Right lobe of liver (tissue), 6 donors: Measurements from ENCODE around the gene MYH6. TPM values are rescaled to one million over a fixed set of nuclear protein-coding genes. Genes with fewer than 3 reads are reported as not detected.

ENCODE experiments used
- ATAC-seq, 4 donors: fragments of 200-7000 bp; cut with Tn5 transposase; one replicate each; pipeline ENCODE4 v1.9.1; 2020; ENCODE audit warnings: mild to moderate bottlenecking in 4 of 4, moderate library complexity in 4 of 4
- DNase-seq, 3 donors: peaks; one replicate each; pipeline ENCODE4 v3.0.0-alpha.2; 2020
- H3K27ac ChIP-seq, 3 donors: fragments of 200-600 bp; one replicate each; pipeline ENCODE4 v1.8.0; 2022
- H3K27me3 ChIP-seq, 2 donors: fragments of 200-600 bp; one replicate each; pipeline ENCODE4 v1.8.0; 2022
- H3K36me3 ChIP-seq, 4 donors: fragments of 200-600 bp; sonication (generic) in 1 of 4; one replicate each; pipeline versions ENCODE4 v1.5.1 to v1.8.0; 2017 to 2022; ENCODE audit warnings: control low read depth in 1 of 4
- H3K4me1 ChIP-seq, 4 donors: fragments of 200-600 bp; sonication (generic) in 1 of 4; one replicate each; pipeline versions ENCODE4 v1.5.1 to v1.8.0; 2017 to 2022; ENCODE audit warnings: control low read depth in 1 of 4
- H3K4me3 ChIP-seq, 3 donors: fragments of 200-600 bp; one replicate each; pipeline ENCODE4 v1.8.0; 2022
- H3K9me3 ChIP-seq, 4 donors: fragments of 200-600 bp; sonication (generic) in 1 of 4; one replicate each; pipeline versions ENCODE4 v1.5.1 to v1.8.0; 2017 to 2022; ENCODE audit warnings: control low read depth in 1 of 4
- CTCF ChIP-seq, 4 donors: fragments of 200-600 bp in 3 of 4; fragments of 450-650 bp in 1 of 4; IDR thresholded peaks; one replicate each; pipeline versions ENCODE4 v1.5.1 to v1.8.0; 2016 to 2022; ENCODE audit warnings: antibody characterized with exemption in 4 of 4, mild to moderate bottlenecking in 2 of 4
- POLR2A ChIP-seq: fragments of 450-650 bp; IDR thresholded peaks from one replicate; pipeline ENCODE4 v1.6.1; 2017; ENCODE audit warnings: antibody characterized with exemption, mild to moderate bottlenecking
- WGBS: methylation state at CpG from one replicate; pipeline ENCODE4 v1.1.6; 2018; ENCODE audit warnings: low coverage, low lambda C conversion rate; ENCODE audit not compliant: insufficient coverage; ENCODE audit errors: missing lambda C conversion rate; 5-methylcytosine and 5-hydroxymethylcytosine counted together
- intact Hi-C, 2 donors: fragments of 100-400 bp; cut with DNase I; formaldehyde crosslinking; loops; one replicate each; pipeline versions ENCODE4 v1.11.2 to v1.14.1; 2022
- microRNA counts: library from miRNA; unstranded; fragments of <30 nt; microRNA quantifications from one replicate; lab custom pipeline; 2016
- microRNA-seq, 2 donors: library from miRNA; unstranded; fragments of <30 nt; microRNA quantifications; one replicate each; pipeline ENCODE4, GENCODE V29; 2019 to 2020
- small RNA-seq, 2 experiments: library from RNA; depleted of rRNA; stranded (forward); fragments of <200 nt; gene quantifications; one replicate each; pipeline ENCODE3, GENCODE V24; 2016
- total RNA-seq, 6 experiments: library from RNA; depleted of rRNA in 2 of 6; stranded (reverse); fragments of >200 nt in 2 of 6; fragmentation: NEBNext Ultra II Directional in 3 of 6; extraction: Animal tissue kit (Norgen Biotek cat#: 25700) in 3 of 6; gene quantifications; one replicate each; pipeline versions ENCODE4 v1.1.0 to v1.2.4, GENCODE V29; 2016 to 2023
- donor health status: DM: no; HTN: yes; CAD: no.
- donor health status: DM: no; HTN: no; CAD: no.
- donor health status: DM: no; HTN: no; CAD: no.
- donor health status: DM: no; HTN: yes; CAD: no.
- donor health status: DM: no; HTN: yes; CAD: no.

The MYH6 gene
- total RNA-seq, 6 experiments from 2014 or later, result 0.07 to 1.00 (median 0.13) TPM; not detected in 1

GRCh38 chr14:23339506-23340268 is 68.4 kb downstream of the MYH6 start:
- Histone ChIP-seq H3K4me3 (no peak overlapping the region), H3K27me3 (no peaks in the 10 kb centered on the region), H3K36me3 (no peaks in the 10 kb centered on the region), H3K9me3 (no peaks in the 10 kb centered on the region), H3K27ac (no peak overlapping the region), H3K4me1 (peaks cover 0 to 2% (median 0%) of the 10 kb centered on the region in 4 donors)
- ATAC-seq, result no peak
- WGBS, result 57% methylated on average over 1 of the region's 1 CpG
- intact Hi-C loops, result no loop called here
- TF ChIP-seq POLR2A, result no peak
- TF ChIP-seq CTCF (IDR thresholded peaks at IDR 0.05), result no peak
- DNase-seq, result peak in 1 of 3 donors; percentile 1

- Histone ChIP-seq H3K27ac (no peak overlapping the region), H3K4me3 (no peak overlapping the region), H3K36me3 (no peaks in the 10 kb centered on the region), H3K9me3 (no peaks in the 10 kb centered on the region), H3K27me3 (no peaks in the 10 kb centered on the region), H3K4me1 (peaks cover 0 to 2% (median 0%) of the 10 kb centered on the region in 4 donors)
- no peak for TF ChIP-seq POLR2A
- TF ChIP-seq CTCF (IDR thresholded peaks at IDR 0.05), result no peak
- WGBS, result 71% methylated on average over 4 of the region's 5 CpGs
- no peak for ATAC-seq
- intact Hi-C loops, result no loop called here
- DNase-seq, result no peak
Measured at GRCh38 chr14:23335623-23336022, 72.5 kb downstream of the MYH6 start.

MicroRNA genes within 50 kb of the gene (microRNA counts, 767-probe panel; counts per million panel counts)
- microRNA hsa-miR-208a (lab: Ali Mortazavi, UCI) (237 counts per million), microRNA hsa-miR-208b (lab: Ali Mortazavi, UCI) (237 counts per million)

Small RNA genes within 50 kb of the gene (microRNA-seq; reads per million reads assigned to microRNA genes)
- gene MIR208A, result 0 reads per million in 2 donors
- gene MIR208B, result 0 reads per million in 2 donors

Small RNA genes within 50 kb of the gene (small RNA-seq; reads per million reads assigned to genes)
- 0 reads per million in 2 experiments for gene MIR208A
- gene MIR208B, result 0 reads per million in 2 experiments

Other genes starting within 250 kb of the MYH6 start
- gene SLC7A8, start 224.6 kb downstream of the MYH6 start, total RNA-seq, result 10 to 100 TPM in 1 of 6 experiments, 1 to 10 TPM in 5; 3.2 to 10.1 (median 4.4) TPM
- under 1 TPM in 1 of 6 experiments, not detected in 5; 0.49 TPM for gene RNF212B, start 170.3 kb downstream of the MYH6 start, total RNA-seq
- 1 to 10 TPM; 3.4 to 8.8 (median 5.3) TPM for gene HOMEZ, start 122.1 kb downstream of the MYH6 start, total RNA-seq
- gene PPP1R3E, start 105.4 kb downstream of the MYH6 start, total RNA-seq, result 10 to 100 TPM in 2 of 6 experiments, 1 to 10 TPM in 4; 4.0 to 11.1 (median 8.1) TPM
- gene BCL2L2, start 101.4 kb downstream of the MYH6 start, total RNA-seq, result 10 to 100 TPM in 4 of 6 experiments, 1 to 10 TPM in 2; 8.8 to 15.8 (median 12.1) TPM
- 10 to 100 TPM; 23.6 to 95.3 (median 64.6) TPM for gene PABPN1, start 86.8 kb downstream of the MYH6 start, total RNA-seq
- 1 to 10 TPM; 1.5 to 2.7 (median 2.1) TPM for gene SLC22A17, start 55.4 kb downstream of the MYH6 start, total RNA-seq
- under 1 TPM; 0.19 to 0.60 (median 0.39) TPM for gene EFS, start 43.1 kb downstream of the MYH6 start, total RNA-seq
- gene IL25, start 35.5 kb downstream of the MYH6 start, total RNA-seq, result not detected
- under 1 TPM in 2 of 6 experiments, not detected in 4; 0.32 to 0.49 TPM for gene CMTM5, start 31.2 kb downstream of the MYH6 start, total RNA-seq
- gene MYH7, start 27.4 kb upstream of the MYH6 start, total RNA-seq, result 1 to 10 TPM in 1 of 6 experiments, under 1 TPM in 5; 0.30 to 5.6 (median 0.60) TPM
- 10 to 100 TPM; 12.0 to 16.5 (median 14.3) TPM for gene NGDN, start 61.4 kb upstream of the MYH6 start, total RNA-seq
- gene ZFHX2, start 143.5 kb upstream of the MYH6 start, total RNA-seq, result under 1 TPM; 0.33 to 0.83 (median 0.47) TPM
- 10 to 100 TPM in 4 of 6 experiments, 1 to 10 TPM in 2; 8.2 to 15.0 (median 11.4) TPM for gene THTPA, start 148.0 kb upstream of the MYH6 start, total RNA-seq
- gene AP1G2, start 159.5 kb upstream of the MYH6 start, total RNA-seq, result 10 to 100 TPM; 13.6 to 25.9 (median 23.0) TPM
- gene JPH4, start 170.5 kb upstream of the MYH6 start, total RNA-seq, result under 1 TPM in 3 of 6 experiments, not detected in 3; 0.07 to 0.20 (median 0.19) TPM
- 10 to 100 TPM in 1 of 6 experiments, 1 to 10 TPM in 4, under 1 TPM in 1; 0.53 to 12.3 (median 4.2) TPM for gene DHRS2, start 228.1 kb upstream of the MYH6 start, total RNA-seq